Measurements from ENCODE around the gene GFPT1.
A peak's percentile ranks its signal among the peaks of the same experiment; 100 is the strongest.

Gene GFPT1

DNA sequence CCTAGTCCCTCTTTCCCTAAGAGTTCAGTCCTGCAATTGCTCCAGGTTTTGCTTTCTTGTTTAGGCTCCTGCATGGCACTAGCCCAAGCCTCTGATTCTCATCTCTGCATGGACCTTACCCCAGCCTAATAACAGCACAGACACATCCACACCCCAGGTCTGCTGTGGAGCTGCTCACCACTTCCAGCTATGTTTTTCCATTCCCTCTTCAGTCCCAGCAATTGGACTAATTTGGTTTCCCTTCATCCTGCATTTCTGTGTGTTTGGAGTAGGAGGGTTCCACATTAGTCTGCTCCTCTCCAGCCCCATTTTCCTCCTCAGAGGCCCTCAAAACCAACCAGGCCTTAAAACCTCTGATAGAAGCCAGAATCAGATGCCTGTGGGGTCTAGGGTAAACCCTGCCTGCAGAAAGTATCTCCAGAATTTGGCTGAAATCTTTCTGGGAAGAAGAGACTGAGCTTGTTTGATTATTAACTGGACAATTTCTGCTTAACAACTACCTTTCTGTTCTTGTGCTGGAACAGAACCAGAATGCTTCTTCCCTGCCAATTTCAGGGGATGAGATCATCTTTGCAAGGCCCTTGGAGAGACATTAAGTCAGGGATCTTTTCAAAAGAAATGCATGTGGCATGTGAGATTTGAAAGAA is 95.9 kb downstream of the GFPT1 start:
- DNase-seq (ENCODE audit: low spot score): peak; percentile 67

DNA sequence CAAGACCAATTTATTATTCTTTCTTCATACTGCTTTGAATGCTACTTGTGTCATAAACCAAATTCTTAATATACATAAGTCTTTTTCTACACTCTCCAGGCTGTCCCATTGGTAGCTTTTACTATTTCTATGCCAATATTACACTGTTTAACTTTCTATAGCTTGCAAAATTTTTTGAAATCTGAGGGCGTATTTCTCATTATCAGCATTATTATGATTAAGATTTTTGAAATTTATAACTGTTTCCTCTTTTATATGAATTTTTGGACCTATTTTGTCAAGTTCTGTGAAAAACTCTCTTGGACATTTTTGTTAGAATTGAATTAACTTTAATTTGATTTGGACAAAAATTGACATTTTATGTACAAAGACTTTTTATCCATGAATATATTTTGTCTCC is 98.6 kb downstream of the GFPT1 start:
- no peak for DNase-seq (ENCODE audit: low spot score)

DNA sequence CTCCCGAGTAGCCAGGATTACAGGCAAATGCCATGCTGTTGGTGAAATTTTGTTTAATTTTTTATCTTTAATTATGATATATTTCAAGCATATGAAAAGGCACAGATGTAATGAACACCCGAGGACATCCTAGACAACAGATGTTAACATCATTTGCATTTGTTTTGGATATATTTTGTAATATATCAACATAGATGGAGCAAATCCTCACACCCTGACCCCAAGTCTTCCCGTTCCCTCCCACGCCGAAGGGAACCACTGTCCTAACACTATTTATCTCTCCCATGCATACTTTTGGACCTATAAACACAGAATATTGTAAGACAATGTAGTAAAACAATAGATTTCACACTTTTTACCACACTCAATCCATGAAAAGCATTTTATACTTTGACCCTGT is 99.5 kb downstream of the GFPT1 start:
- no peak for DNase-seq (ENCODE audit: low spot score)

DNA sequence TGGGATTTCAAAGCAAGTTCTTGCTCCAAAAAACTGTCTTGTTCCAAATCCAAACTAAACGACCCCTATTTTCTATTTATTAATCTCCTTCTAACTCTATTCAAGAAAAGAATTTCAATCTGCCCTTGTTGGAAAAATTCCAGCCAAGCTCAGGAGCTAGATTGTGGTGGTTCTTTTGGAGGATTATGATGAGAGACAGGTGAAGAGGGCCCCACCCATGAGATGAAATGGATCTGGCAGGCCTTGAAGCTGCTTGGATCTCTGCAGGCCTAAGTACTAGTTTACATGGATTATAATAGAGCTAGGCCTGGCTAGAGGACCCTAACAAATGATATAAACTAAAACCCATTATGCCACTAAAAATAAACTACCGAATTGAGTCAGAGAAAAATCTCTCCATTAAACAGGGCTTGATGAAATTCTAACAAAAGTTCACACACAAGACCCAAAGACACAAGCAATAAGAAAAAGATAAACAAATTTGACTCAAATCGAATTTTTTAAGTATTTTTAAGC is 101.6 kb downstream of the GFPT1 start:
- DNase-seq (ENCODE audit: low spot score): no peak

DNA sequence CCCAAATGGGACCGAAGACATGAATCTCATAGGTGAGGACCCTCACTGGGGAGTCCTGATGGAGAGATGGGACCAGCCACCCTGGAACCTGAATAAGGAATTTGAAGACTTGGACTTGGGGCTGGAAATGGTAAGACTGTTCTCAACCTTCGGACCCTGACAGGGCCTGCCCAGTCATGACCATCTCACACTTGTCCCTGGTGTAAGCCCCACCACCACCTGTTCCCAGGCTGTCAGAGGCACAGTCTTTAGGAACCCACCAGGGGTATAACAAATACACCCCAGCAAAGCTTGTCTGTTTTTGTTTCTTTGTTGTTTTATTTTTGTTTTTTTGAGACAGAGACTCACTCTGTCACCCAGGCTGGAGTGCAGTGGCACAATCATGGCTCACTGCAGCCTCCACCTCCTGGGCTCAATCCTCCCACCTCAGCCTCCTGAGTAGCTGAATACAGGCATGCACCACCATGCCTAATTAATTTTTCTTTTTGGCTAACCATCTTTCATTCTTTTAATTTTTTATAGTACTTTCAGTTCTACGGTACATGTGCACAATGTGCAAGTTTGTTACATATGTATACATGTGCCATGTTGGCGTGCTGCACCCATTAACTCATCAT is 106.1 kb downstream of the GFPT1 start:
- DNase-seq (ENCODE audit: low spot score): no peak

DNA sequence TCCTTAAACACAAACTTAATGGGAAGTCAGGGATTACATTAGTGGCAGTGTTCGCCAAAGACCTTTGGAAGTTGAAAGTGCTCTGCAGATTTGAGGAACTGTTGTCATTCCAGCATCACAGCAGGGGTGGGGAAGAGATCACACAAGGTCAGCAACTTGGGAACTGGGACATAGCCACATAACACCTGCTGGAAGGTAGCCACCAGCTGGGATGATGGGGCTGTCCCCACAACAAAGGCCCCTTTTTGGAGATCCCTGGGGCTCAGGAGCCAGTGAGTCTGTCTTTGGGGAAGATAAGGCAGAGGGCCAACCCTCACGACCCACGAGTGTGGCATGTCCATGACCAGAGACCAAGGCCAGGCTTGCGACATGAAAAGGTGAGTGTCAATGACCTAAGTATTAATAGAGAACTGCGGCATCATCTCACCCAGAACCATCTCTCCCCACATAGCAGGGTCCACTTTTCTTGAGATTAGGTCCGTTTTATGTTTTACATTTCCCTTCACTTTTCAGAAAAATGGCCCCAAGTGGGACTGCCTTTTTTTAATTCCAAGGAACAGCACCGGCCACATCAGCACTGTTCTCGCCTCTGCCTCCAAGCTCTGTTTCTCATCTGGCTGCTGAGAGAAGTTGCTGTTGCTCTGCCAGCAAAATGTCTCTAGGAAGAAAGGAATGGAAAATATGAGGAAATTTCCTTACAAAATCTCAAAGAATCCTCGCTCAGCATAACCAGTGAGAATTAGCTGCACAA is 106.9 kb downstream of the GFPT1 start:
- DNase-seq (ENCODE audit: low spot score): no peak

DNA sequence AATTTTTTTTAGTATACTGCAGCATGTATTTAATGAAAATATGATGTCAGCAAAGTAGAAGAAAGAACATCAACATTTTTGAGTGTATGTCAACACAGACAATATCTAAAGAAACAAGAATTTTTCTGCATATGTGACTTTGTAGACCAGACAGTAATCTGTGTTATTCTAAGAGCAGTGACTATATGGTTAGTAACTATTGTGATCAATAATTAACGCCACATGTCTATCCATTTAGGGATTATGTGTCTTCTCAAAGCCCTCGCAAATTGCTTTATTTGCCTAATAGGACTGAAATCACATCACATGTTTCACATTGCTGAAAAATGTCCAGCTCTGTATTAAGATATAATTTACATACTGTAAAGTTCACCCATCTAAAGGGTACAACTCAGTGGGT is 107.8 kb downstream of the GFPT1 start:
- DNase-seq (ENCODE audit: low spot score): no peak

DNA sequence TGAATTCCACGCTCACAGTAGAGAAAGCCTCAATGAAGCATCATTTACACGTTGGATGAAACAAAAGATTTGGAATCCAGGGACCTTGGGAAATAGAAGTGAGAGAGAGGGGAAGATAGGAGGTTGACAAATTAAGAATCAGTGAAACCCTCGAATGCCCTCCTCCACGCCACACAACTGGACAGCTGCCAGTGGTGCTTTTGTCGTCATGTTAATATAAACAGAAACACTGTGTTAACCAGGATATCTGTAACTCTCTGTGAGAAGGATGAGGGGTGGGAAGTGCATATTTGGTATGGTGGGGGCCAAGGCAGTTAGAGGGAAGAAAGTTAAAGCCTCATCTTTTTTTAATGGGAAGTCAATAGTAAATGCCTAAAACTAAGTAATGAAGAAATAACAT is 108.7 kb downstream of the GFPT1 start:
- no peak for DNase-seq (ENCODE audit: low spot score)

DNA sequence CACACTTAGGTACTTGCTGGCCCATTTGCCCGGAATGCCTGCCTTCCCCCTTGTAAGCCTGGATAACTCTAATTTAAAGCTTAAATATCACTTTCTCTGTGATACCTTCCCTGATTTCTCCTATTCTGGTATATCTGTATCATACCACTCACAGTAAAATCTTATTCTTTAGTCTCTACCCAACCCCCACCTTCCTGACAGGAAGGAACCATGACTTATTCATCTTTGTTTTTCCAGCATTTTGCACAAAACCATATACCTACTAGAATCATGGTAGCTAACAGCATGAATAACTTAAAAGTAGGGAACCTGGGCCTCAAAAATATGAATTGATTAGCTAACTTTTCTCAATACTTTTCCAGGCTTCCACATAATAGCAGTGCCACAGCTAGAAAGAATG is 111.5 kb downstream of the GFPT1 start:
- DNase-seq (ENCODE audit: low spot score): no peak

DNA sequence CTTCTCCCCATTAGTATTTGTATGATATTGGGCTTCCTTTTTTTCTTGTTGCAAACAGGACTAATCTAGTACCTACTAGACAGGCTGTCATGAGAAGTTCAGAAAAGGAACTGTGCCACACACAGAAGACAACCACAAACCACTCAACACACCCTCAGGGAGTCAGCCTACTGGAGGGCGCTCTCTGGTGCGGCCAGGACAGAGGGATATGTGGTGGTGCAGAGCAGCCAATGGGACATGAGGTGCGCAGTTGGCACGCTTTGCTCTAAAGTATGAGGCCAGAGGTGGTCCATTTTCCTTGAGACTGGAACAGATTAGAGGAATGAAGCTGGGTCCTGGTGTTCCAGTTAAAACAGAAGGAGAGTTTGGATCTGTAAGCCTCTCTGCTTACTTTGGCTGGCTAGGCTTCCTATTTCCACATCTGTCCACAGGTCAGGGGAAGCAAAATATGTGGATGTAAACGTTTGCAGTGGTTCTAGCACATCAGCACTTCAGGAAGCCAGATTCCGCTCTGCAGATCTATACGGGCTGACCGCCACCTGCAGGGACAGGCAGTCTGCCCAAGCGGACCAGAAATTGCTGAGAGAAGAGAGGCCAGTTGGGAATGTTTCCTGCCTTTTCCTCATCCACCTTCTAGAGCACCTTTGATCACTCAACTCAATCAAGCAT is 114.1 kb downstream of the GFPT1 start:
- DNase-seq (ENCODE audit: low spot score): peak; percentile 57

DNA sequence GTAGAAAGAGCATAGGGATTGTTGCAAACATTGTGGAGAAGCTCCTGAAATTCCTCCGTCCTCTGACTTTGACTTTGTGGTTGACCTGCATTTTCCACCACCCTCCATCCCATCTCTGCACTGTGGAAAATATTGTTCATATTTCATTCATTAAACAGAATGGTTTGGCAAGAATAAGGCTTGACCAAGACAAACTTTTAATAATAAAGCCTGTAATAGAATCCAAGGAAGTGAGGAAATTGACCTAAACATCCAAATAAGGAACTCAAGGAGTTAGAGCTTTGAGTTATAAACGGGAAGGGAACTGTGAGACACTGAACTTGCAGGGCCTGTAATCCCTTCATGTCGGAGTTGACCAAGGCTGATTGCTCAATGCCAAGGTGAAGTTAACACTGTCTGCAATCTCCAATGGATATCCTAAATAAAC is 115.2 kb downstream of the GFPT1 start:
- peak; percentile 38 for DNase-seq (ENCODE audit: low spot score)
